CD14-positive monocyte (primary cell): ENCODE measurements around the gene NRSN2. TPM values are rescaled to one million over a fixed set of nuclear protein-coding genes. Genes with fewer than 3 reads are reported as not detected.

Experiments
- DNase-seq, 3 donors: peaks; one replicate each; pipeline ENCODE4 v3.0.0-alpha.2; 2011 to 2022
- H2AFZ ChIP-seq: 2 replicates; pipeline ENCODE4 v1.6.0; 2012; ENCODE audit warnings: mild to moderate bottlenecking, low read depth, low read length, inconsistent platforms; ENCODE audit not compliant: insufficient read depth, poor library complexity, severe bottlenecking
- H3K27ac ChIP-seq, 2 donors: 1 replicate in 1 of 2; 2 replicates in 1 of 2; pipeline ENCODE4 v1.5.1; 2012 to 2013; ENCODE audit warnings: low read length in 2 of 2, control low read depth in 1 of 2, inconsistent platforms in 1 of 2, low read depth in 1 of 2, mild to moderate bottlenecking in 1 of 2
- H3K27me3 ChIP-seq, 2 donors: one replicate each; pipeline versions ENCODE4 v1.6.0 to v1.6.1; 2011 to 2013; ENCODE audit warnings: low read length in 2 of 2; ENCODE audit not compliant: control insufficient read depth in 2 of 2, insufficient read depth in 2 of 2
- H3K36me3 ChIP-seq, 2 donors: replicated peaks in 1 of 2; 1 replicate in 1 of 2; 2 replicates in 1 of 2; pipeline versions ENCODE4 v1.5.1 to v1.6.1; 2012 to 2013; ENCODE audit warnings: low read length in 2 of 2, control low read depth in 1 of 2, inconsistent platforms in 1 of 2, mild to moderate bottlenecking in 1 of 2; ENCODE audit not compliant: insufficient read depth in 2 of 2, control insufficient read depth in 1 of 2
- H3K4me1 ChIP-seq, 2 donors: 1 replicate in 1 of 2; 2 replicates in 1 of 2; pipeline versions ENCODE4 v1.5.1 to v1.6.1; 2012 to 2013; ENCODE audit warnings: low read length in 2 of 2, control low read depth in 1 of 2, inconsistent platforms in 1 of 2, mild to moderate bottlenecking in 1 of 2, moderate library complexity in 1 of 2; ENCODE audit not compliant: insufficient read depth in 2 of 2, control insufficient read depth in 1 of 2
- H3K4me2 ChIP-seq: replicated peaks from 2 replicates; pipeline ENCODE3; 2012; ENCODE audit warnings: low read length, moderate library complexity, mild to moderate bottlenecking; ENCODE audit not compliant: poor library complexity, severe bottlenecking; ENCODE audit errors: extremely low read depth
- H3K4me3 ChIP-seq, 3 experiments: fragments of 200-600 bp in 1 of 3; sonication (generic) in 1 of 3; replicated peaks in 1 of 3; 1 replicate in 2 of 3; 2 replicates in 1 of 3; pipeline ENCODE4 v1.5.1; 2011 to 2013; ENCODE audit warnings: low read length in 3 of 3, mild to moderate bottlenecking in 3 of 3, control low read depth in 2 of 3, low read depth in 2 of 3, inconsistent platforms in 1 of 3, moderate library complexity in 1 of 3
- H3K79me2 ChIP-seq: 2 replicates; pipeline ENCODE4 v1.6.0; 2012; ENCODE audit warnings: mild to moderate bottlenecking, control low read depth, inconsistent platforms, low read length, moderate library complexity; ENCODE audit not compliant: insufficient read depth
- H3K9ac ChIP-seq: 2 replicates; pipeline ENCODE4 v1.6.0; 2017; ENCODE audit warnings: low read length, mild to moderate bottlenecking; ENCODE audit not compliant: insufficient read depth, poor library complexity, severe bottlenecking
- H3K9me3 ChIP-seq, 2 donors: replicated peaks in 1 of 2; 1 replicate in 1 of 2; 2 replicates in 1 of 2; pipeline versions ENCODE4 v1.5.1 to v1.6.1; 2012 to 2013; ENCODE audit warnings: low read length in 2 of 2, control low read depth in 1 of 2; ENCODE audit not compliant: control insufficient read depth in 1 of 2, insufficient read depth in 1 of 2
- H4K20me1 ChIP-seq: 2 replicates; pipeline ENCODE4 v1.6.0; 2012; ENCODE audit warnings: mild to moderate bottlenecking, low read length, control low read depth, moderate library complexity; ENCODE audit not compliant: insufficient read depth
- H3K27ac Mint-ChIP-seq, 7 donors: one replicate each; pipeline ENCODE4 v1.8.0; 2020; ENCODE audit warnings: mild to moderate bottlenecking in 7 of 7, mixed read lengths in 7 of 7, moderate library complexity in 6 of 7, inconsistent platforms in 2 of 7
- H3K27me3 Mint-ChIP-seq, 3 donors: one replicate each; pipeline ENCODE4 v1.8.0; 2021 to 2022; ENCODE audit warnings: low read depth in 3 of 3, mild to moderate bottlenecking in 3 of 3, mixed read lengths in 3 of 3, moderate library complexity in 3 of 3, inconsistent platforms in 1 of 3
- H3K36me3 Mint-ChIP-seq, 2 donors: one replicate each; pipeline ENCODE4 v1.8.0; 2020; ENCODE audit warnings: mixed read lengths in 2 of 2, inconsistent platforms in 1 of 2, mild to moderate bottlenecking in 1 of 2
- H3K4me1 Mint-ChIP-seq: one replicate; pipeline ENCODE4 v1.8.0; 2020; ENCODE audit warnings: mild to moderate bottlenecking, mixed read lengths
- H3K4me3 Mint-ChIP-seq, 2 donors: one replicate each; pipeline ENCODE4 v1.8.0; 2020; ENCODE audit warnings: mild to moderate bottlenecking in 2 of 2, mixed read lengths in 2 of 2, moderate library complexity in 1 of 2
- H3K9me3 Mint-ChIP-seq, 7 donors: one replicate each; pipeline ENCODE4 v1.8.0; 2020 to 2022; ENCODE audit warnings: mixed read lengths in 7 of 7, mild to moderate bottlenecking in 6 of 7, moderate library complexity in 6 of 7, inconsistent platforms in 2 of 7
- CTCF ChIP-seq: fragments of 200-600 bp; IDR thresholded peaks from one replicate; pipeline ENCODE4 v1.8.0; 2022; ENCODE audit warnings: antibody characterized with exemption, mild to moderate bottlenecking
- WGBS: methylation state at CpG from one replicate; pipeline ENCODE4 v1.1.5; 2013; ENCODE audit warnings: missing lambda C conversion rate; ENCODE audit not compliant: insufficient coverage; 5-methylcytosine and 5-hydroxymethylcytosine counted together
- intact Hi-C, 2 donors: fragments of 100-400 bp; cut with micrococcal nuclease; formaldehyde crosslinking; loops; one replicate each; pipeline versions ENCODE4 v1.15.0 to v1.15.1; 2023
- polyA plus RNA-seq, 3 donors: library from polyadenylated mRNA; depleted of rRNA in 1 of 3; unstranded in 2 of 3; stranded (reverse) in 1 of 3; fragments of 300-500 nt in 2 of 3; fragments of >200 nt in 1 of 3; fragmentation: Illumina TruSeq in 2 of 3; gene quantifications; 1 replicate in 2 of 3; 2 replicates in 1 of 3; pipeline ENCODE4 v1.2.3, GENCODE V29; 2012 to 2021

The NRSN2 gene
- polyA plus RNA-seq, 3 donors: 0.09 to 0.73 (median 0.56) TPM

GRCh38 chr20:311609-312008 lies 35.3 kb upstream of the NRSN2 start:
- H4K20me1 ChIP-seq: no peaks in the 10 kb centered on the region
- Mint-ChIP-seq H3K4me1 (peaks cover 23% of the 10 kb centered on the region), H3K27ac (no peak overlapping the region), H3K36me3 (no peaks in the 10 kb centered on the region), H3K27me3 (peaks cover 0 to 1% (median under 1%) of the 10 kb centered on the region in 3 donors), H3K9me3 (no peaks in the 10 kb centered on the region), H3K4me3 (no peak overlapping the region)
- no peak for DNase-seq
- WGBS: 100% methylated on average over 4 of the region's 7 CpGs
- intact Hi-C loops: no loop called here
- no peaks in the 10 kb centered on the region for H3K79me2 ChIP-seq
- no peak for TF ChIP-seq CTCF
- no peak overlapping the region for H3K4me3 ChIP-seq
- no peak overlapping the region for H3K27ac ChIP-seq
- no peak overlapping the region for H3K4me2 ChIP-seq
- peaks cover 28% of the 10 kb centered on the region in 2 donors for H3K4me1 ChIP-seq
- H3K27me3 ChIP-seq: no peaks in the 10 kb centered on the region
- H3K36me3 ChIP-seq: no peaks in the 10 kb centered on the region
- no peak overlapping the region for H3K9ac ChIP-seq
- no peak overlapping the region for H2AFZ ChIP-seq
- no peaks in the 10 kb centered on the region for H3K9me3 ChIP-seq

- Histone ChIP-seq H4K20me1 (no peaks in the 10 kb centered on the region), H3K27ac (no peak overlapping the region), H3K36me3 (no peaks in the 10 kb centered on the region), H3K9ac (no peak overlapping the region), H3K4me1 (peaks cover 28% of the 10 kb centered on the region in 2 donors), H3K9me3 (no peaks in the 10 kb centered on the region), H3K4me2 (no peak overlapping the region), H3K27me3 (no peaks in the 10 kb centered on the region), H2AFZ (peak overlapping the region; percentile 21), H3K4me3 (no peak overlapping the region), H3K79me2 (no peaks in the 10 kb centered on the region)
- peak in 1 of 3 donors; percentile 37 for DNase-seq
- no peaks in the 10 kb centered on the region for H3K9me3 Mint-ChIP-seq
- no peak for TF ChIP-seq CTCF
- intact Hi-C loops: no loop called here
- peaks cover 23% of the 10 kb centered on the region for H3K4me1 Mint-ChIP-seq
- H3K4me3 Mint-ChIP-seq: peak overlapping the region; percentile 4 to 21
- no peaks in the 10 kb centered on the region for H3K36me3 Mint-ChIP-seq
- H3K27ac Mint-ChIP-seq: peak overlapping the region in 1 of 7 donors; percentile 78
- peaks cover 0 to 1% (median 0%) of the 10 kb centered on the region in 3 donors for H3K27me3 Mint-ChIP-seq
- WGBS: 60% methylated on average over 2 of the region's 8 CpGs
Measured at GRCh38 chr20:312067-312466, 34.8 kb upstream of the NRSN2 start.
